ENCODE results near the gene GGN. TPM values are rescaled to one million over a fixed set of nuclear protein-coding genes. Genes with fewer than 3 reads are reported as not detected.
"Not testable (repeated sequence)": the region's sequence is repeated elsewhere in the genome, so short reads cannot be mapped to it uniquely, and the experiment has no call there.

Gene GGN
- total RNA-seq, 1 donor, result 0.36 TPM

DNA sequence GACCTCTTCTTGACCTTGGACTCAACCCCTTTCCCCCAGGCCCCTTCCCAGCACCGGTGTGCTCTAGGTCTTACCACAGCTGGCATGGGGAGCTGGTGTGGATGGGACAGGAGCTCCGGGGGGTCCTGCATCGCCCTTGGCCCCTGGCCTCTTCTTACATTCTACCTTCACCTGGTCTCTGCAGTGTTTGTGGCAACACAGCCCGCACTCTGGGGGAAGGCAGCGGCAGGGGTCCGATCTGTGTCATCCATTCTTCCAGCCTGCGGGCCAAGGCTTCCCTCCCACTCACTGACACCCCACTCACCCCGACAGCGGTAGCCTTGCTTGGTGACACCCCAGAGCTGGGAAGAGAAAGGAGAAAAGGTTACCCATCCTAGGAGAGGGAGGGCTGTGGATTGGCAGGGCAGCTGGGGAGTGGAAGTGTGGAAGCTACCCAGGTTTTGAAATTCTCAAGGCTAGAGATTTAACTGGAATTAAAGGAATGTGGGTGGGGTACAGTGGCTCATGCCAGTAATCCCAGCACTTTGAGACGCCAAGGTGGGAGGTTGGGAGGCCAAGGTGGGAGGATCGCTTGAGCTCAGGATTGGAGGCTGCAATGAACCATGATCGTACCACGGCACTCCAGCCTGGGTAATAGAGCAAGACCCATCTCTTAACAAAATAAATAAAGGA, 23.3 kb upstream of the GGN start:
- Histone ChIP-seq H3K4me3 (ENCODE audit: insufficient read depth, low read length) (no peak overlapping the region), H3K27ac (ENCODE audit: low read depth, low read length) (no peak overlapping the region), H3K4me1 (ENCODE audit: insufficient read depth, low read length) (no peaks in the 10 kb centered on the region), H2AFZ (ENCODE audit: low read length) (no peak overlapping the region), H3K36me3 (ENCODE audit: insufficient read depth, low read length) (peaks cover 8% of the 10 kb centered on the region), H3K9me3 (ENCODE audit: low read depth, low read length) (no peaks in the 10 kb centered on the region), H4K20me1 (ENCODE audit: insufficient read depth, low read length) (no peaks in the 10 kb centered on the region), H3K79me2 (ENCODE audit: insufficient read depth, low read length) (no peaks in the 10 kb centered on the region), H3K4me2 (ENCODE audit: insufficient read depth, low read length) (no peak overlapping the region), H3K27me3 (ENCODE audit: insufficient read depth, low read length) (no peaks in the 10 kb centered on the region)
- no peak for TF ChIP-seq CTCF (IDR thresholded peaks at IDR 0.05; ENCODE audit: extremely low read depth, low read depth, low read length)
- peak; percentile 5 for DNase-seq (ENCODE audit: insufficient read length, low spot score, missing footprints)

- not testable (repeated sequence) for H3K27ac ChIP-seq (ENCODE audit: low read depth, low read length); H4K20me1 ChIP-seq (ENCODE audit: insufficient read depth, low read length); H3K27me3 ChIP-seq (ENCODE audit: insufficient read depth, low read length); H3K4me1 ChIP-seq (ENCODE audit: insufficient read depth, low read length); DNase-seq (ENCODE audit: insufficient read length, low spot score, missing footprints); H2AFZ ChIP-seq (ENCODE audit: low read length); H3K9me3 ChIP-seq (ENCODE audit: low read depth, low read length); H3K4me3 ChIP-seq (ENCODE audit: insufficient read depth, low read length); H3K4me2 ChIP-seq (ENCODE audit: insufficient read depth, low read length); H3K79me2 ChIP-seq (ENCODE audit: insufficient read depth, low read length)
- peaks cover 11% of the 10 kb centered on the region for H3K36me3 ChIP-seq (ENCODE audit: insufficient read depth, low read length)
Measured at GRCh38 chr19:38410407-38410806, 22.6 kb upstream of the GGN start.

DNA sequence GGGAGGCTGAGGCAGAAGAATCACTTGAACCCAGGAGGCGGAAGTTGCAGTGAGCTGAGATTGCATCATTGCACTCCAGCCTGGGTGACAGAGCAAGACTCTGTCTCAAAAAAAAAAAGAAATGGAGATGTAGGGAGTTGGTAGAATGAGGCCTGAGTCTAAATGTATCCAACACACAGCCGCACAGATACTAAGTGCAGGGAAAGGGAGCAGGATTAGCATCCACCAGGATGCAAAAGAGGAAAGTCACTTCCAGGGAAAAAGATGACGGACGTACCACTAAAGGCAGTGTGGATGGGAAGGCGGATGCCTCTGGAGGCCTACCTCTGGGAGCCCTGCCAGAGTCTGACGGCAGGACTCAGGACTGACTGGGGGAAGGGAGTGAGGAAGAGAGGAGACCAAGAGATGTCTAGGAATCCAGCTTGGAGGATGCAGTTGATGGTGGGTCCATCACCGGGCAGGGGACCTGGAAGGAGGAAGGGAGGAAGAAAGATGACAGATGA, 21.8 kb upstream of the GGN start:
- Histone ChIP-seq H2AFZ (ENCODE audit: low read length) (no peak overlapping the region), H3K4me3 (ENCODE audit: insufficient read depth, low read length) (no peak overlapping the region), H4K20me1 (ENCODE audit: insufficient read depth, low read length) (no peaks in the 10 kb centered on the region), H3K27ac (ENCODE audit: low read depth, low read length) (no peak overlapping the region), H3K79me2 (ENCODE audit: insufficient read depth, low read length) (no peaks in the 10 kb centered on the region), H3K27me3 (ENCODE audit: insufficient read depth, low read length) (no peaks in the 10 kb centered on the region), H3K4me1 (ENCODE audit: insufficient read depth, low read length) (no peaks in the 10 kb centered on the region), H3K4me2 (ENCODE audit: insufficient read depth, low read length) (no peak overlapping the region), H3K9me3 (ENCODE audit: low read depth, low read length) (no peaks in the 10 kb centered on the region), H3K36me3 (ENCODE audit: insufficient read depth, low read length) (peaks cover 14% of the 10 kb centered on the region)
- no peak for TF ChIP-seq CTCF (IDR thresholded peaks at IDR 0.05; ENCODE audit: extremely low read depth, low read depth, low read length)
- peak; percentile 87 for DNase-seq (ENCODE audit: insufficient read length, low spot score, missing footprints)

DNA sequence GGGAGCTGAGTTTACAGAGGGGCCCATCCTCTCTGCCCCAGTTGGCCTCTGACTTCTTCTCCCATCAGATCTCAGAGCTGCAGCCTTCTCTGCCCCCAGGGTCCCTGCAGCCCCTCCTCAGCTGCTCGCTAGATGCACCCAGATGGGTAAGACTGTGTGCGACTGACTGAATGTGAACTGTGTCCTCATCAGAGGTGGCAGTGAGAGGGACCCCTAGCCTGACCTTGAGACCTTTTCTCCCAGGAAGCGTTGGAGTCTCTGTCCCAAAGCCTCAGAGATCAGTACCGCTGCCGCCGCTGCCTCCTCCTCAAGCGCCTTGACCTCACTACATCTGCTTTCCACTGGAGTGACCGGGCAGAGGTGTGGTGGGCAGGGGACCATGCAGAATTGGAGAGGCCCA, 17.4 kb upstream of the GGN start:
- DNase-seq (ENCODE audit: insufficient read length, low spot score, missing footprints), result peak; percentile 71
- Histone ChIP-seq H3K27ac (ENCODE audit: low read depth, low read length) (no peak overlapping the region), H3K27me3 (ENCODE audit: insufficient read depth, low read length) (no peaks in the 10 kb centered on the region), H3K4me3 (ENCODE audit: insufficient read depth, low read length) (no peak overlapping the region), H2AFZ (ENCODE audit: low read length) (no peak overlapping the region), H3K36me3 (ENCODE audit: insufficient read depth, low read length) (peaks cover 14% of the 10 kb centered on the region), H3K4me2 (ENCODE audit: insufficient read depth, low read length) (no peak overlapping the region), H3K79me2 (ENCODE audit: insufficient read depth, low read length) (no peaks in the 10 kb centered on the region), H3K4me1 (ENCODE audit: insufficient read depth, low read length) (peaks cover 4% of the 10 kb centered on the region), H4K20me1 (ENCODE audit: insufficient read depth, low read length) (no peaks in the 10 kb centered on the region), H3K9me3 (ENCODE audit: low read depth, low read length) (no peaks in the 10 kb centered on the region)
- no peak for TF ChIP-seq CTCF (IDR thresholded peaks at IDR 0.05; ENCODE audit: extremely low read depth, low read depth, low read length)
